GM18907 (cell line): ENCODE measurements around the gene ATP2B3.
"Not testable (repeated sequence)": the region's sequence is repeated elsewhere in the genome, so short reads cannot be mapped to it uniquely, and the experiment has no call there.

ENCODE experiments used
- ATAC-seq: cut with Tn5 transposase; IDR thresholded peaks from one replicate; pipeline ENCODE4 v1.9.1; 2021; ENCODE audit warnings: mild to moderate bottlenecking, moderate library complexity; ENCODE audit not compliant: unreplicated experiment

ATP2B3 gene

GRCh38 chrX:153592091-153592833, 74.8 kb downstream of the ATP2B3 start:
- no peak for ATAC-seq

- no peak for ATAC-seq
These were observed 75.7 kb downstream of the ATP2B3 start for GRCh38 chrX:153592966-153593688.

- ATAC-seq, result no peak
These were observed 76.5 kb downstream of the ATP2B3 start for GRCh38 chrX:153593811-153594500.

- ATAC-seq, result no peak
These were observed 77.9 kb downstream of the ATP2B3 start for GRCh38 chrX:153595387-153595786.

- no peak for ATAC-seq
These were observed 78.7 kb downstream of the ATP2B3 start for GRCh38 chrX:153595859-153596857.

DNA sequence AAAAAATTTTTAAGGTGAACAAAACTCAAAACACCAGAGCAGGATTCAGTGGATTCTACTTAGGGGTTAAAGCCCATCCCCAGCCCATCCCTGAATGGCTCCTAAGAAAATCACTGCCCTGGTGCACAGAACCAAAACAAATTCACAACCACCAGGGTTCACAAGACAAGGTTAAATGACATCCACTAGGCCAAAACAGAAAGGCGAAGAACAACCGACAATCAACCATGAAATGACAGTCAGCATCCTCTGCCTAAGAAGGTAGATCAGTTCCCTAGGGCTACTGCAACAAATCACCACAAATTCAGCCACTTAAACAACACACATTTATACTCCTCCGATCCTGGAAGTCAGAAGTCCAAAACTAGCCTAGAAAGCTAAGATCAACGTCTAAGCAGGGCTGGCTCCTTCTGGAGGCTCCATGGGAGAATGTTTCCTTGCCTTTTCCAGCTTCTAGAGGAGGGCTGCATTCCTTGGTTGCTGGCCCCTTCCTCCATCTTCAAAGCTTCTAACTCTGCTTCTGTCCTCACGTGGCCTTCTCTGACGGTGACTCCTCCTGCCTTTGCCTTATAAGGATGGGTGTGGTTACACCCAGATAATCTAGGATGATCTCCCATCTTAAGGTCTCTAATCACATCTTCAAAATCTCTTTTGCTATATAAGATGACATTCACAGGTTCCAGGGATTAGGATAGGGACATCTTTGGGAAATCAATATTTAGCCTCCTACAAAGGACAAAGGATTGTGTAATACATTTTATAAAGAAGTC, 79.7 kb downstream of the ATP2B3 start:
- ATAC-seq, result no peak

- peak; percentile 47 for ATAC-seq
These were observed 81.2 kb downstream of the ATP2B3 start, which contains the start of gene CCNQ for GRCh38 chrX:153598541-153599191. Gene CCNQ (minus strand): TSS chrX:153599139. CDS start chrX:153599073, 66 bp downstream.

GRCh38 chrX:153599192-153600031, 82.0 kb downstream of the ATP2B3 start:
- ATAC-seq, result peak; percentile 80

- no peak for ATAC-seq
These were observed 82.6 kb downstream of the ATP2B3 start for GRCh38 chrX:153600032-153600373.

GRCh38 chrX:153600921-153601320, 83.5 kb downstream of the ATP2B3 start:
- ATAC-seq, result no peak

DNA sequence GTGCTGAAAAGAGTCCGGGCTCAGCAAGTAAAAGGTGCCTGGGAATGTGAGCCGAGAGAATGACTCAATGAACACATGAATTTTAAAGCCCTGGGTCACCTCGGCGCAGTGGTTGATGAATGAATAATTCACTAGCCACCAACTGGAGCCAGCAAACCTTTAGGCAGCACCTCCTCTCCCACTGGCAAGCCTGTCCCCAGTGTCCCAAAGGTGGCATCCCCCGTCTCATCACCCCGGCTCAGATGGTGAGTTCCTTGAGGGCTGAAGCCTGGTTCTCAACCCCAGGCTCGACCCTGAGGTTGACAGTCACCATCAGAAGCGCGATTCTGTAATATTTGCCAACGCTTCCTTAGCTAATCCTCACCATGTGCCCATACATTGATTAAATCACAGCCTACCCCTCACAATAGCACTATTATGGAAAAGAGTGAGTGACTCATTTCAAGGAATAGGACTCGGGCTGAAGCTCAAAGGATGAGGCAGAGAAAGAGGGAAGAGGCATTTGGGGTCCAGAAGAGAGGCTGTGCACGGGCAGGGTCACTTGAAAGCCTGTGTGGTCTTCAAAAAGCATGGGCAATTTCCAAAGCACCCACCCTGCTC, 84.2 kb downstream of the ATP2B3 start:
- no peak for ATAC-seq

GRCh38 chrX:153602601-153603000, 85.2 kb downstream of the ATP2B3 start:
- ATAC-seq, result no peak

DNA sequence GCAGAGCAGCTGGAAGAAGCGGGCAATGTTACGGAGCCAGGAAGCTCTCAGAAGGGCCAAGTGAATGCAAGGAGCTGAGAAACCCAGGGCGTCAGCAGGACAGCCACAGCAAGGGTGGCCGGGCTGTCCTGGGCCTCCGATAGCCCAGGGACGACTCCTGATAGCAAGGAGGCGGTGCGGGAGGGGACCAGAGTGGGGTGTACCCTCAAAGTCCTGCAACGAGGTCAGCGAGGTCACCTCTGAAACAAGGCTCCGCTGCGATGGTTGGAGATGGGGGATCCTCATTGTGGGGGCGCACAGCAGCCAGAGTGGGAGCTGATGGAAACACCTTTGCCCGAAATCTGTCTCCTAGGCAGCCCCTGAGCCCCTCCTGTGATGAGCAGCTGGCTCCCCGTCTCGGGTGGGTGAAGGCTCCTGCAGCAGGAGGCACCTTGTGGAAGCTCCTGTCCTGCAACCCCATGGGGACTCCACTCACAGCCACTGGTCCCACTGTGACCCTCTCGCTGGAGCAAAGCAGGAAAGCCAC, 85.8 kb downstream of the ATP2B3 start:
- no peak for ATAC-seq

- not testable (repeated sequence) for ATAC-seq
These were observed 87.4 kb downstream of the ATP2B3 start for GRCh38 chrX:153604666-153605380.

DNA sequence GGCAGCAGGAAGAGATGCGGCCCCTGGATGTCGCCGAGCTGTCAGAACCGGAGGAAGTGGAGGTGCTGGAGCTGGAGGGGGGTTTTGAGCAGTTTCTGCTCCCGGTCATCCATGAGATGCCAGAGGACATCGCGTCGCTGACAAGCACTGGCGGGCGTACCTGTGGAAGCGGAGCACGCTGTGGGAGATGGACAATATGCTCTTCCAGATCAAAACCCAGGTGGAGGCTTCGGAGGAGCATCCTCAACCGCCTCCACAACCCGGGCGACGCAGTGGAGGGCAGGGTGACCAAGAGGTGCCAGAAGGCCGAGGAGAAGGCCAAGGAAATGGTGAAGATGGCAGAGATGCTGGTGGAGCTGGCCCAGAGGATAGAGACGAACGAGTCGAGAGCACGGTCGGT, 89.1 kb downstream of the ATP2B3 start:
- ATAC-seq, result no peak

- ATAC-seq, result no peak
These were observed 90.9 kb downstream of the ATP2B3 start for GRCh38 chrX:153608376-153608775.

DNA sequence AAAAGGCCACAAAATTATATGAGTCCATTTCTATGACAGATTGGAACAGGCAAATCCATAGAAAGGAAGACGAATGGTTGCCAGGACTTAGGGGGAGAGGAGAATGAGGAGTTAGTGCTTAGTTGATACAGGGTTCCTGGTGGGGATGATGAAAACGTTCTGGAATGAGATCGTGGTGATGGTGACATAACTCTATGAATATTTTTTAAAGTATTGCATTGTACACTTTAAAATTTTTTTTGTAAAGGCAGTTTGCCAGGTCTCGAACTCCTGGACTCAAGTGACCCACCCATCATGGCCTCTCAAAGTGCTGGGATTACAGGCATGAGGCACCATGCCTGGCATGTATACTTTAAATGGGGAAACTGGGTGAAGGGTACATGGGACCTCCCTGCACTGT, 91.4 kb downstream of the ATP2B3 start:
- no peak for ATAC-seq
